Measurements from ENCODE around the gene BMX. TPM values are rescaled to one million over a fixed set of nuclear protein-coding genes. Genes with fewer than 3 reads are reported as not detected.

The BMX gene
- total and polyA plus RNA-seq, 2 experiments from 2014 or later: not detected

DNA sequence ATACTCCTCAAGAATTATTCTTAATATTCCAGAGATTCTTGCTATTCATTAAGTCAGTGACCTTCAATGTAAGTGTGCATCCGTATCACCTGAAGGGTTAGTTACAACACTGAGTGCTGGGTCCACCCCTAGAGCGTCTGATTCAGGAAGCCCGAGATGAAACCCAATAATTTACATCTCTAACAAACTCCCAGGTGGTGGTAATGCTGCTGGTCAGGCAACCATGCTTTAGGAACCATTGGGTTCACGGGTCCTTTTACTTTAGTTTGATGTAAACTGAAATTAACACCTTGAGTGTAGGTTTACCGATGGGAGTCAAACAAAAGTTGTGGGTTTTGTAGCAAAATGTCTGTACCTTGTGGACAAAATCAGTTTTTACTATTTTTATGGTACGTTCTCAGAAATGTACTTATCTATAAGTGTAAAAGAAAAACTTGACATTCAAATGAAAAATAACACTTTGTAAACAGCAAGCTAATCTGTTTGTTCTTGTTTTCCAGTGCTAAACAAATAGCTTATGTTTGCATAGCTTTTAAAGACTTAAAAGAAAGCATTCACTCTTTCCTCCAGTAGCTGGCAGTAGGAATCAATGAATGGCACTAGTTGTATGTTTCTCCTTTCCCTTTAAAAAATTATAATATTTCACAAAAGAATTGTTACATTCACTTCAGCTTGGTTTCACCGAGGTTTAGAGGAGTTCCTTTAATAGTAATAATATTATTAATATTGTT is 67.4 kb downstream of the BMX start:
- Histone ChIP-seq H3K36me3 (ENCODE audit: low read depth) (no peaks in the 10 kb centered on the region), H3K9ac (no peak overlapping the region), H3K4me1 (ENCODE audit: insufficient read depth) (no peaks in the 10 kb centered on the region), H3K4me3 (no peak overlapping the region), H2AFZ (no peak overlapping the region), H3K27me3 (replicated peaks; ENCODE audit: insufficient read depth) (no peaks in the 10 kb centered on the region; the same call in 1 of the 2 replicates), H3K9me3 (ENCODE audit: low read depth) (no peaks in the 10 kb centered on the region), H3F3A (ENCODE audit: insufficient read depth) (no peaks in the 10 kb centered on the region), H3K9me2 (ENCODE audit: insufficient read depth) (no peaks in the 10 kb centered on the region), H4K20me1 (ENCODE audit: insufficient read depth) (no peaks in the 10 kb centered on the region), H3K79me2 (ENCODE audit: insufficient read depth) (no peaks in the 10 kb centered on the region), H3K4me2 (ENCODE audit: unreplicated experiment) (no peak overlapping the region), H3K27ac (no peak overlapping the region)
- TF ChIP-seq EZH2 (IDR thresholded peaks at IDR 0.05; ENCODE audit: insufficient read depth, poor library complexity, severe bottlenecking) (no peak), EZH2phosphoT487 (IDR thresholded peaks at IDR 0.05; ENCODE audit: insufficient read depth, low read depth) (no peak)
- WGBS, 2 experiments (ENCODE audit: low coverage in 1 of 2, low lambda C conversion rate in 2 of 2, missing lambda C conversion rate in 2 of 2): 30 to 42% methylated on average over 7 of the region's 7 CpGs
- DNase-seq: no peak
- in situ Hi-C loops (cut with MboI): no loop called here

DNA sequence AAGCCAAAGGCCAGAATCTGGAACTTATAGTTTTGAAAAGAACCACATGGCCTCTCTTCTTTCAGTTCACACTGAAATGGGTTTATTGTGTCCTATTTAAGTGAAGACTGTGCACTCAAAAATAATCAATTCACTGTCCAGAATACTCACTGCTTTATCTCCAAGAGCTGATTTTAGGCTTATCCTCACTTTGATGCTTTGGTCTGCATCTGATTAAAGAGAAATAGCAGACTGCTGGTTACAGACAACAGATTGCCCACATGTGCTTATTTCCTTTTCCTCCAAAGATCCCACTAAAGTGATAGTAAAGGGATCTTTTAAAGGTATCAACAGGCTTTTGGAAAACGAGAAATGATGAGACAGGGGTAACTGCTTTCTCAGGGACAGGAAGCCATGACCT is 69.5 kb downstream of the BMX start:
- Histone ChIP-seq H3K4me2 (ENCODE audit: unreplicated experiment) (no peak overlapping the region), H3K9me3 (ENCODE audit: low read depth) (no peaks in the 10 kb centered on the region), H3K9me2 (ENCODE audit: insufficient read depth) (no peaks in the 10 kb centered on the region), H3K27ac (no peak overlapping the region), H3F3A (ENCODE audit: insufficient read depth) (no peaks in the 10 kb centered on the region), H3K9ac (no peak overlapping the region), H3K4me1 (ENCODE audit: insufficient read depth) (no peaks in the 10 kb centered on the region), H3K79me2 (ENCODE audit: insufficient read depth) (no peaks in the 10 kb centered on the region), H3K27me3 (replicated peaks; ENCODE audit: insufficient read depth) (no peaks in the 10 kb centered on the region; the same call in 1 of the 2 replicates), H3K4me3 (no peak overlapping the region), H4K20me1 (ENCODE audit: insufficient read depth) (no peaks in the 10 kb centered on the region), H3K36me3 (ENCODE audit: low read depth) (no peaks in the 10 kb centered on the region), H2AFZ (no peak overlapping the region)
- no peak for TF ChIP-seq EZH2 (IDR thresholded peaks at IDR 0.05; ENCODE audit: insufficient read depth, poor library complexity, severe bottlenecking)
- no peak for TF ChIP-seq EZH2phosphoT487 (IDR thresholded peaks at IDR 0.05; ENCODE audit: insufficient read depth, low read depth)
- no peak for DNase-seq
- WGBS, 2 experiments (ENCODE audit: low coverage in 1 of 2, low lambda C conversion rate in 2 of 2, missing lambda C conversion rate in 2 of 2): 6 to 9% methylated on average over 1 of the region's 1 CpG
- in situ Hi-C loops (cut with MboI): no loop called here

DNA sequence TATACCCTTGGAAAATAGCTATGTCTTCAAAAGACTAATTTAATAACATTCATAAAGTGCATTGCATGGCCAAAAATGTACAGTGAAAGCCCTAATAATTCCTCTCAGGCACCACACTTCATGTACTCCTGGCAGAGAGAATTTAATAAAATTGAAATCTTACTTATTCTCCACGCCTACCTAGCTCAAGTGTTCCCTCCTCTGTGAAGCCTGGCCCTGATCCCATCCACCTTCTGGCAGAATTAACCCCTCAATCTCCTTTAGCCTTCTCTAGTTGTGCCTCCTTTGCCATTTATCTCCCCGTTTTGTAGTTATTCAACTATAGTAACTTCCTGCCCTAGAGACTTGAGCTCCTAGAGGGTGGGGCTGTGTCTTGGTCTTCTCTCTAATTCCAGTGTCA is 73.4 kb downstream of the BMX start:
- Histone ChIP-seq H3K9ac (no peak overlapping the region), H3K4me1 (ENCODE audit: insufficient read depth) (no peaks in the 10 kb centered on the region), H3K27me3 (replicated peaks; ENCODE audit: insufficient read depth) (no peaks in the 10 kb centered on the region; the same call in 1 of the 2 replicates), H3K4me3 (no peak overlapping the region), H3F3A (ENCODE audit: insufficient read depth) (no peaks in the 10 kb centered on the region), H3K27ac (no peak overlapping the region), H3K9me3 (ENCODE audit: low read depth) (no peaks in the 10 kb centered on the region), H3K9me2 (ENCODE audit: insufficient read depth) (no peaks in the 10 kb centered on the region), H3K4me2 (ENCODE audit: unreplicated experiment) (no peak overlapping the region), H4K20me1 (ENCODE audit: insufficient read depth) (no peaks in the 10 kb centered on the region), H3K79me2 (ENCODE audit: insufficient read depth) (no peaks in the 10 kb centered on the region), H3K36me3 (ENCODE audit: low read depth) (no peaks in the 10 kb centered on the region), H2AFZ (no peak overlapping the region)
- no peak for DNase-seq
- TF ChIP-seq EZH2phosphoT487 (IDR thresholded peaks at IDR 0.05; ENCODE audit: insufficient read depth, low read depth) (no peak), EZH2 (IDR thresholded peaks at IDR 0.05; ENCODE audit: insufficient read depth, poor library complexity, severe bottlenecking) (no peak)
- in situ Hi-C loops (cut with MboI): no loop called here
- 6 to 7% methylated on average over 2 of the region's 2 CpGs for WGBS, 2 experiments (ENCODE audit: low coverage in 1 of 2, low lambda C conversion rate in 2 of 2, missing lambda C conversion rate in 2 of 2)

DNA sequence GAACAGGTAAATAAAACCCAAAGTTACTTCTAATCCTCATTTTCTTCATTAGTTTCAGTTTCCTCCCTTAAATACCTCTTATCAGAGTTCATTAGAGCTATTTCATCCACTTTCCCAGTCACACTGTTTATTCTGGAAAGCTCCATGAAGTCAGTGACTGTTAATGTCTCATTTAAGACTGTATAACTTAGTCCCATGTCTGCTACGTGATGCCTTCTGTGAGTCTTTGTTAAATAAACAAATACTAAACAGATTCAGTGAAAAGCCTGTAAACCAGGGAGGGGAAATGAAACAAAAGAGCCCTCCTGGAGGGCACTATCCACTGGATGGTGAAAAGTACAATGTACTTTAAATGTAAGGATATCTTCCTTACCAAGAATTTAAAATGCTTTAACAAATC is 75.4 kb downstream of the BMX start:
- no peaks in the 10 kb centered on the region for H4K20me1 ChIP-seq (ENCODE audit: insufficient read depth)
- no peaks in the 10 kb centered on the region for H3K79me2 ChIP-seq (ENCODE audit: insufficient read depth)
- H3K4me1 ChIP-seq (ENCODE audit: insufficient read depth): no peaks in the 10 kb centered on the region
- H3K27ac ChIP-seq: no peak overlapping the region
- H3K27me3 ChIP-seq (replicated peaks; ENCODE audit: insufficient read depth): no peaks in the 10 kb centered on the region
- no peak overlapping the region for H3K4me2 ChIP-seq (ENCODE audit: unreplicated experiment)
- no peaks in the 10 kb centered on the region for H3K9me2 ChIP-seq (ENCODE audit: insufficient read depth)
- WGBS, 2 experiments (ENCODE audit: low coverage in 1 of 2, low lambda C conversion rate in 2 of 2, missing lambda C conversion rate in 2 of 2): 10 to 40% methylated on average over 1 of the region's 1 CpG
- DNase-seq: no peak
- H3K9ac ChIP-seq: no peak overlapping the region
- in situ Hi-C loops (cut with MboI): no loop called here
- H3K4me3 ChIP-seq: no peak overlapping the region
- no peak overlapping the region for H2AFZ ChIP-seq
- no peaks in the 10 kb centered on the region for H3K9me3 ChIP-seq (ENCODE audit: low read depth)
- H3K36me3 ChIP-seq (ENCODE audit: low read depth): no peaks in the 10 kb centered on the region
- no peaks in the 10 kb centered on the region for H3F3A ChIP-seq (ENCODE audit: insufficient read depth)
- no peak for TF ChIP-seq EZH2phosphoT487 (IDR thresholded peaks at IDR 0.05; ENCODE audit: insufficient read depth, low read depth)
- no peak for TF ChIP-seq EZH2 (IDR thresholded peaks at IDR 0.05; ENCODE audit: insufficient read depth, poor library complexity, severe bottlenecking)

Data from GM23248 (cell line).